H1 (cell line): ENCODE data around the gene ZYG11B. TPM values are rescaled to one million over a fixed set of nuclear protein-coding genes. Genes with fewer than 3 reads are reported as not detected.

ENCODE experiments used
- KDM1A ChIP-seq: fragments of 200-600, 300-600 bp; sonication (generic); IDR thresholded peaks from 2 replicates; pipeline ENCODE4 v1.7.1; 2016; ENCODE audit warnings: mild to moderate bottlenecking, low read length, borderline replicate concordance
- NRF1 ChIP-seq: IDR thresholded peaks from 2 replicates; pipeline ENCODE4 v1.6.1; 2011; ENCODE audit warnings: mild to moderate bottlenecking, low read depth, low read length, improper control_type of control experiment
- POLR2AphosphoS5 ChIP-seq: IDR thresholded peaks from 2 replicates; pipeline ENCODE4 v1.6.1; 2011; ENCODE audit warnings: low read depth, low read length
- RFX5 ChIP-seq: IDR thresholded peaks from 2 replicates; pipeline ENCODE4 v1.6.1; 2011; ENCODE audit warnings: low read depth, low read length, improper control_type of control experiment, borderline replicate concordance
- SIN3A ChIP-seq, 2 experiments: IDR thresholded peaks in 1 of 2; conservative IDR thresholded peaks in 1 of 2; 2 replicates each; pipeline ENCODE4 v1.6.1; 2011 to 2012; ENCODE audit warnings: low read length in 2 of 2, improper control_type of control experiment in 1 of 2, low read depth in 1 of 2, mild to moderate bottlenecking in 1 of 2
- polyA plus RNA-seq, 7 experiments: library from polyadenylated mRNA; depleted of rRNA in 3 of 7; stranded (reverse) in 5 of 7; unstranded in 2 of 7; fragments of >200 nt in 5 of 7; fragments of 200-250 nt in 2 of 7; gene quantifications; 1 replicate in 5 of 7; 2 replicates in 1 of 7; 4 replicates in 1 of 7; pipeline versions ENCODE4 v1.2.1 to v1.2.3, GENCODE V29; 2011 to 2013; ENCODE audit warnings: missing spikeins in 2 of 7, mixed read lengths in 2 of 7
- total RNA-seq: library from RNA; stranded (reverse); fragmentation: NEBNext Ultra II Directional; extraction: Animal tissue kit (Norgen Biotek cat#: 25700); gene quantifications from 2 replicates; pipeline ENCODE4 v1.2.1, GENCODE V29; 2021
- TF ChIP-seq, protein P1 (sequence below): fragments of 300-600 bp; sonication (generic); IDR thresholded peaks from 2 replicates; pipeline ENCODE4 v1.7.1; 2012; ENCODE audit warnings: low read length, moderate library complexity, mild to moderate bottlenecking, inconsistent platforms; ENCODE audit not compliant: insufficient replicate concordance
- TF ChIP-seq, protein P2 (sequence below): IDR thresholded peaks from 2 replicates; pipeline ENCODE4 v1.6.1; 2012; ENCODE audit warnings: inconsistent platforms

ZYG11B gene
- total and polyA plus RNA-seq, 2 of the 8 experiments (the other 6 are each of a cell fraction or from before 2014, with no cell fraction given) = 4.4 to 20.9 TPM

DNA sequence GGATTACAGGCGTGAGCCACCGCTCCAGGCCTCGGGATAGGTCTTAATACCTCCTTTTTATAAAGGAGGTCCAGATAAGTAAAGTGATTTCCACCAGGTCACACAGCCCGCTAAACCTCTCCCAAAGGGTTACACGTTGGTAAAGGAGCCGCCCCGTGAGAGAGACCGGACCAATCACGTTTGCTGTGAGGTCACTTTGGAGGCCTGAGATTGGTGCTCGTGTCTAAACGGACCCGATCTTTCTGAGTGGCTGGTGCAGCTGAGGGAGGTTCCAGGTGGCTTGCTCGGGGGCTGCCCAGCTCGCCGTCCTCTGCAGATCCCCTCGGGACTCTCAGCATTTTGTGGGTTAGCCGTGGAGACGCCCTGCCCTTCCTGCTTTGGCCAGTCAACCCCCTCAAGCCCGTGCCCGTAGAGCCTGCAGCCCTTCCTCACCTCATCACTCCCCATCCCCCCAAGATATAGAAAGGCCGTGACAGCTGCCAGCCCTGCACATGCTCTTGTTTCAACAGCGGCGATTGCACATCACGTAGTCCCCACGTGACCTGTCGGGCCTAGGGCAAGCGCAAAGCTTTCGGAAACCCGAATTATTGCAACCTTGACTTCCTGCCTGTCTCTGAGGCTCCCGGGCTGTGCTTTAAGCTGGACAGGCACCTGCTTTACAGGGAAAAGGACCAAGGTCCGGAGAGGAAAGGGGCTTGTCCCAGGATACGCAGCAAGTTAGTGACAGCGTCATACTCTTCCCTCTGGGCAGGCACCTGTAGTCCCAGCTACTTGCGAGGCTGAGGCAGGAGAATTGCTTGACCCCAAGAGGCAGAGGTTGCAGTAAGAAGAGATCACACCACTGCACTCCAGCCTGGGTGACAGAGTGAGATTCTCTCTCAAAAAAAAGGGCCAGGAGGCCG lies 23.1 kb upstream of the ZYG11B start (continued):
- TF ChIP-seq, protein P1, sequence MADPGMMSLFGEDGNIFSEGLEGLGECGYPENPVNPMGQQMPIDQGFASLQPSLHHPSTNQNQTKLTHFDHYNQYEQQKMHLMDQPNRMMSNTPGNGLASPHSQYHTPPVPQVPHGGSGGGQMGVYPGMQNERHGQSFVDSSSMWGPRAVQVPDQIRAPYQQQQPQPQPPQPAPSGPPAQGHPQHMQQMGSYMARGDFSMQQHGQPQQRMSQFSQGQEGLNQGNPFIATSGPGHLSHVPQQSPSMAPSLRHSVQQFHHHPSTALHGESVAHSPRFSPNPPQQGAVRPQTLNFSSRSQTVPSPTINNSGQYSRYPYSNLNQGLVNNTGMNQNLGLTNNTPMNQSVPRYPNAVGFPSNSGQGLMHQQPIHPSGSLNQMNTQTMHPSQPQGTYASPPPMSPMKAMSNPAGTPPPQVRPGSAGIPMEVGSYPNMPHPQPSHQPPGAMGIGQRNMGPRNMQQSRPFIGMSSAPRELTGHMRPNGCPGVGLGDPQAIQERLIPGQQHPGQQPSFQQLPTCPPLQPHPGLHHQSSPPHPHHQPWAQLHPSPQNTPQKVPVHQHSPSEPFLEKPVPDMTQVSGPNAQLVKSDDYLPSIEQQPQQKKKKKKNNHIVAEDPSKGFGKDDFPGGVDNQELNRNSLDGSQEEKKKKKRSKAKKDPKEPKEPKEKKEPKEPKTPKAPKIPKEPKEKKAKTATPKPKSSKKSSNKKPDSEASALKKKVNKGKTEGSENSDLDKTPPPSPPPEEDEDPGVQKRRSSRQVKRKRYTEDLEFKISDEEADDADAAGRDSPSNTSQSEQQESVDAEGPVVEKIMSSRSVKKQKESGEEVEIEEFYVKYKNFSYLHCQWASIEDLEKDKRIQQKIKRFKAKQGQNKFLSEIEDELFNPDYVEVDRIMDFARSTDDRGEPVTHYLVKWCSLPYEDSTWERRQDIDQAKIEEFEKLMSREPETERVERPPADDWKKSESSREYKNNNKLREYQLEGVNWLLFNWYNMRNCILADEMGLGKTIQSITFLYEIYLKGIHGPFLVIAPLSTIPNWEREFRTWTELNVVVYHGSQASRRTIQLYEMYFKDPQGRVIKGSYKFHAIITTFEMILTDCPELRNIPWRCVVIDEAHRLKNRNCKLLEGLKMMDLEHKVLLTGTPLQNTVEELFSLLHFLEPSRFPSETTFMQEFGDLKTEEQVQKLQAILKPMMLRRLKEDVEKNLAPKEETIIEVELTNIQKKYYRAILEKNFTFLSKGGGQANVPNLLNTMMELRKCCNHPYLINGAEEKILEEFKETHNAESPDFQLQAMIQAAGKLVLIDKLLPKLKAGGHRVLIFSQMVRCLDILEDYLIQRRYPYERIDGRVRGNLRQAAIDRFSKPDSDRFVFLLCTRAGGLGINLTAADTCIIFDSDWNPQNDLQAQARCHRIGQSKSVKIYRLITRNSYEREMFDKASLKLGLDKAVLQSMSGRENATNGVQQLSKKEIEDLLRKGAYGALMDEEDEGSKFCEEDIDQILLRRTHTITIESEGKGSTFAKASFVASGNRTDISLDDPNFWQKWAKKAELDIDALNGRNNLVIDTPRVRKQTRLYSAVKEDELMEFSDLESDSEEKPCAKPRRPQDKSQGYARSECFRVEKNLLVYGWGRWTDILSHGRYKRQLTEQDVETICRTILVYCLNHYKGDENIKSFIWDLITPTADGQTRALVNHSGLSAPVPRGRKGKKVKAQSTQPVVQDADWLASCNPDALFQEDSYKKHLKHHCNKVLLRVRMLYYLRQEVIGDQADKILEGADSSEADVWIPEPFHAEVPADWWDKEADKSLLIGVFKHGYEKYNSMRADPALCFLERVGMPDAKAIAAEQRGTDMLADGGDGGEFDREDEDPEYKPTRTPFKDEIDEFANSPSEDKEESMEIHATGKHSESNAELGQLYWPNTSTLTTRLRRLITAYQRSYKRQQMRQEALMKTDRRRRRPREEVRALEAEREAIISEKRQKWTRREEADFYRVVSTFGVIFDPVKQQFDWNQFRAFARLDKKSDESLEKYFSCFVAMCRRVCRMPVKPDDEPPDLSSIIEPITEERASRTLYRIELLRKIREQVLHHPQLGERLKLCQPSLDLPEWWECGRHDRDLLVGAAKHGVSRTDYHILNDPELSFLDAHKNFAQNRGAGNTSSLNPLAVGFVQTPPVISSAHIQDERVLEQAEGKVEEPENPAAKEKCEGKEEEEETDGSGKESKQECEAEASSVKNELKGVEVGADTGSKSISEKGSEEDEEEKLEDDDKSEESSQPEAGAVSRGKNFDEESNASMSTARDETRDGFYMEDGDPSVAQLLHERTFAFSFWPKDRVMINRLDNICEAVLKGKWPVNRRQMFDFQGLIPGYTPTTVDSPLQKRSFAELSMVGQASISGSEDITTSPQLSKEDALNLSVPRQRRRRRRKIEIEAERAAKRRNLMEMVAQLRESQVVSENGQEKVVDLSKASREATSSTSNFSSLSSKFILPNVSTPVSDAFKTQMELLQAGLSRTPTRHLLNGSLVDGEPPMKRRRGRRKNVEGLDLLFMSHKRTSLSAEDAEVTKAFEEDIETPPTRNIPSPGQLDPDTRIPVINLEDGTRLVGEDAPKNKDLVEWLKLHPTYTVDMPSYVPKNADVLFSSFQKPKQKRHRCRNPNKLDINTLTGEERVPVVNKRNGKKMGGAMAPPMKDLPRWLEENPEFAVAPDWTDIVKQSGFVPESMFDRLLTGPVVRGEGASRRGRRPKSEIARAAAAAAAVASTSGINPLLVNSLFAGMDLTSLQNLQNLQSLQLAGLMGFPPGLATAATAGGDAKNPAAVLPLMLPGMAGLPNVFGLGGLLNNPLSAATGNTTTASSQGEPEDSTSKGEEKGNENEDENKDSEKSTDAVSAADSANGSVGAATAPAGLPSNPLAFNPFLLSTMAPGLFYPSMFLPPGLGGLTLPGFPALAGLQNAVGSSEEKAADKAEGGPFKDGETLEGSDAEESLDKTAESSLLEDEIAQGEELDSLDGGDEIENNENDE = no peak
- TF ChIP-seq NRF1 (no peak), SIN3A (conservative IDR thresholded peaks at IDR 0.05 in 1 of 2, IDR thresholded peaks at IDR 0.05 in 1 of 2; ENCODE audit: low read depth in 1 of 2, low read length in 2 of 2) (peak; percentile 91 to 95), KDM1A (no peak), POLR2AphosphoS5 (0 out of 2 replicates have a peak, but pooled peaks have one; percentile 26), RFX5 (no peak)
- TF ChIP-seq, protein P2, sequence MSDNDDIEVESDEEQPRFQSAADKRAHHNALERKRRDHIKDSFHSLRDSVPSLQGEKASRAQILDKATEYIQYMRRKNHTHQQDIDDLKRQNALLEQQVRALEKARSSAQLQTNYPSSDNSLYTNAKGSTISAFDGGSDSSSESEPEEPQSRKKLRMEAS = peak; percentile 97
